DOHH2 (cell line): ENCODE results near the gene ACTMAP.

ENCODE experiments used
- H3F3A ChIP-seq: fragments of 200-600 bp; sonication (generic), shearing (Covaris generic); 2 replicates; pipeline ENCODE4 v1.6.0; 2016; ENCODE audit warnings: antibody characterized with exemption, mild to moderate bottlenecking; ENCODE audit not compliant: control insufficient read depth, insufficient read depth
- H3K27ac ChIP-seq: fragments of 200-600 bp; sonication (generic); 2 replicates; pipeline ENCODE4 v1.5.1; 2014; ENCODE audit warnings: low read depth, mild to moderate bottlenecking, low read length, moderate library complexity
- H3K27me3 ChIP-seq: fragments of 200-600 bp; sonication (generic); 2 replicates; pipeline ENCODE4 v1.6.1; 2014; ENCODE audit warnings: mild to moderate bottlenecking, low read length, mixed read lengths; ENCODE audit not compliant: control insufficient read depth
- H3K36me3 ChIP-seq: fragments of 200-600 bp; sonication (generic); 2 replicates; pipeline ENCODE4 v1.6.1; 2014; ENCODE audit warnings: mild to moderate bottlenecking, low read length, moderate library complexity, mixed read lengths; ENCODE audit not compliant: control insufficient read depth
- H3K4me1 ChIP-seq: fragments of 200-600 bp; sonication (generic); 2 replicates; pipeline ENCODE4 v1.6.1; 2014; ENCODE audit warnings: mild to moderate bottlenecking, low read length, mixed read lengths; ENCODE audit not compliant: control insufficient read depth
- H3K4me2 ChIP-seq: fragments of 200-600 bp; sonication (generic); 2 replicates; pipeline ENCODE4 v1.6.0; 2014; ENCODE audit warnings: mild to moderate bottlenecking, low read length, moderate library complexity
- H3K4me3 ChIP-seq: fragments of 200-600 bp; sonication (generic); 2 replicates; pipeline ENCODE4 v1.5.1; 2014; ENCODE audit warnings: mild to moderate bottlenecking, low read length, mixed read lengths
- H3K79me2 ChIP-seq: fragments of 200-600 bp; sonication (generic); 2 replicates; pipeline ENCODE4 v1.6.1; 2014; ENCODE audit warnings: mild to moderate bottlenecking, low read length, mixed read lengths; ENCODE audit not compliant: control insufficient read depth
- H3K9me2 ChIP-seq: fragments of 200-600 bp; sonication (generic); replicated peaks from 2 replicates; pipeline ENCODE4 v1.6.1; 2014; ENCODE audit warnings: mild to moderate bottlenecking, low read length, mixed read lengths; ENCODE audit not compliant: control insufficient read depth
- H3K9me3 ChIP-seq: fragments of 200-600 bp; sonication (generic); 2 replicates; pipeline ENCODE4 v1.6.1; 2014; ENCODE audit warnings: antibody characterized with exemption, low read length, mixed read lengths; ENCODE audit not compliant: control insufficient read depth, insufficient read depth
- H4K20me1 ChIP-seq: fragments of 200-600 bp; sonication (generic); 2 replicates; pipeline ENCODE4 v1.6.0; 2014; ENCODE audit warnings: low read depth, mild to moderate bottlenecking, antibody characterized with exemption, low read length, moderate library complexity; ENCODE audit not compliant: control insufficient read depth, insufficient read depth
- CTCF ChIP-seq: fragments of 200-600 bp; sonication (generic); IDR thresholded peaks from one replicate; pipeline ENCODE4 v1.5.1; 2014; ENCODE audit warnings: antibody characterized with exemption, mild to moderate bottlenecking, low read depth, low read length; ENCODE audit not compliant: poor library complexity, severe bottlenecking
- EZH2phosphoT487 ChIP-seq: fragments of 200-600 bp; sonication (generic); IDR thresholded peaks from 2 replicates; pipeline ENCODE4 v1.6.1; 2017; ENCODE audit warnings: borderline replicate concordance, mild to moderate bottlenecking, antibody characterized with exemption, low read length, moderate library complexity, mixed read lengths

ACTMAP gene

GRCh38 chr19:40742477-40742876 is 7.8 kb downstream of the ACTMAP start:
- Histone ChIP-seq H3K9me2 (no peaks in the 10 kb centered on the region), H3K9me3 (no peaks in the 10 kb centered on the region), H3K36me3 (no peaks in the 10 kb centered on the region), H3K4me2 (no peak overlapping the region), H3F3A (no peaks in the 10 kb centered on the region), H3K4me1 (no peaks in the 10 kb centered on the region), H3K27me3 (no peaks in the 10 kb centered on the region), H3K27ac (no peak overlapping the region), H3K79me2 (no peaks in the 10 kb centered on the region), H3K4me3 (no peak overlapping the region), H4K20me1 (no peaks in the 10 kb centered on the region)
- TF ChIP-seq EZH2phosphoT487 (no peak), CTCF (no peak)

DNA sequence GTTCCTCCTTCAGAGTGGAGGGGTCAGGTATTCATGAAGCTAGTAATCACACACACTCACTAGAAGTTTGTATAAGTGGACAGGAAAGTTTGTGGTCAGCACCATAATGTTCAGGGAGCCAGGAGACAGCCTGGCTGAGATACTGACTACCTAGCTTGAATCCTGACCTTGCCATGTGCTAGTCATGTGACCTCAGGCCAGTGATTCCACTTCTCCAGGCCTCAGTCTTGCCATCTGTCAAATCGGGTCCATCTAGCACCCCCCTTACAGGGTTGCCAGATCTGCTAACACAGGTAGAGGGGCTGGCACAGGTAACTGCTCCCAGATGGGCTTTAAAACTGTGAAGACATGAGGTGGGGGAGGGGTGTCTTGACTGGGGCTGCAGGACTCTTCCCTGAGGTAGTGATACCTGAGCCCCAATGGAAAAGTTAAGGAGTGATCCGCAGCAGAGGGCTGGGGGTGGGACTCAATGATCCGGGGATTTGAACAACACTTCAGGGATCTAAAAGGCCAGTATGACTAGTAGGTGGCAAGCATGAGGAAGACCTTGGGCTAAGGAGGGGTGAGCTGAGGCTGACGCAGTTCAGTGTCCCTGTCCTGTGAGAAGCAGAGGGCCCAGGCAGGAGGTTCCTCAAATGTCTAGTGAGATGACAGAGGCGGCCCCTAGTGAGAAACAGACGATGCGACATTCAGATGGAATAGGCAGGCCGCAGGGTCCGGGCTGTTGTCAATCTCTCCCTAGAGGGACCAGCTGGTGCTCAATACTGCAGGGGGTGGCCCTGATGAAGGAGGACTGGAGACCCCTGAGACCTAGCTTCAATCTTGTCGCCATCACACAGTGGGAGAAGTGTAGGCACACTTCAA is 8.5 kb downstream of the ACTMAP start:
- no peaks in the 10 kb centered on the region for H3K27me3 ChIP-seq
- no peak overlapping the region for H3K4me3 ChIP-seq
- no peaks in the 10 kb centered on the region for H4K20me1 ChIP-seq
- H3K4me2 ChIP-seq = no peak overlapping the region
- no peaks in the 10 kb centered on the region for H3K36me3 ChIP-seq
- no peaks in the 10 kb centered on the region for H3K9me3 ChIP-seq
- H3F3A ChIP-seq = no peaks in the 10 kb centered on the region
- H3K9me2 ChIP-seq = no peaks in the 10 kb centered on the region
- TF ChIP-seq CTCF = no peak
- TF ChIP-seq EZH2phosphoT487 = no peak
- H3K27ac ChIP-seq = no peak overlapping the region
- H3K4me1 ChIP-seq = no peaks in the 10 kb centered on the region
- no peaks in the 10 kb centered on the region for H3K79me2 ChIP-seq

GRCh38 chr19:40740747-40741146 is 9.5 kb downstream of the ACTMAP start:
- H3K4me2 ChIP-seq = no peak overlapping the region
- H3K27ac ChIP-seq = no peak overlapping the region
- no peak overlapping the region for H3K4me3 ChIP-seq
- H3K4me1 ChIP-seq = no peaks in the 10 kb centered on the region
- no peaks in the 10 kb centered on the region for H3K36me3 ChIP-seq
- no peaks in the 10 kb centered on the region for H3F3A ChIP-seq
- H3K9me2 ChIP-seq = no peaks in the 10 kb centered on the region
- no peaks in the 10 kb centered on the region for H3K9me3 ChIP-seq
- H3K27me3 ChIP-seq = no peaks in the 10 kb centered on the region
- no peaks in the 10 kb centered on the region for H3K79me2 ChIP-seq
- TF ChIP-seq EZH2phosphoT487 = no peak
- TF ChIP-seq CTCF = no peak
- no peaks in the 10 kb centered on the region for H4K20me1 ChIP-seq
